Mesenchymal stem cell (in vitro differentiated cells and primary cell): ENCODE data around the gene GRB2.

Experiments
- DNase-seq: peaks from one replicate; pipeline ENCODE4 v3.0.0-alpha.2; 2013
- H2AFZ ChIP-seq: one replicate; pipeline ENCODE4 v1.6.1; 2013; ENCODE audit warnings: low read depth, mild to moderate bottlenecking, control low read depth, inconsistent platforms, low read length, moderate library complexity
- H2AK5ac ChIP-seq: 2 replicates; pipeline ENCODE4 v1.6.1; 2013; ENCODE audit warnings: low read length, moderate library complexity, mild to moderate bottlenecking, inconsistent platforms; ENCODE audit not compliant: severe bottlenecking
- H2BK120ac ChIP-seq: one replicate; pipeline ENCODE4 v1.6.1; 2013; ENCODE audit warnings: low read depth, mild to moderate bottlenecking, inconsistent platforms, low read length, moderate library complexity
- H2BK12ac ChIP-seq, 2 experiments: one replicate each; pipeline ENCODE4 v1.6.1; 2013; ENCODE audit warnings: inconsistent platforms in 2 of 2, low read length in 2 of 2, mild to moderate bottlenecking in 2 of 2, moderate library complexity in 2 of 2, control low read depth in 1 of 2
- H2BK15ac ChIP-seq: one replicate; pipeline ENCODE4 v1.6.1; 2013; ENCODE audit warnings: mild to moderate bottlenecking, low read depth, inconsistent platforms; ENCODE audit not compliant: poor library complexity, severe bottlenecking
- H2BK5ac ChIP-seq: 2 replicates; pipeline ENCODE4 v1.6.1; 2013; ENCODE audit warnings: low read depth, mild to moderate bottlenecking, low read length, control low read depth, inconsistent platforms; ENCODE audit not compliant: poor library complexity, severe bottlenecking
- H3K14ac ChIP-seq, 2 experiments: one replicate each; pipeline ENCODE4 v1.6.1; 2013; ENCODE audit warnings: inconsistent platforms in 2 of 2, low read length in 2 of 2, control low read depth in 1 of 2, mild to moderate bottlenecking in 1 of 2, moderate library complexity in 1 of 2
- H3K18ac ChIP-seq, 2 experiments: one replicate each; pipeline ENCODE4 v1.6.1; 2013; ENCODE audit warnings: inconsistent platforms in 2 of 2, low read length in 2 of 2, control low read depth in 1 of 2, low read depth in 1 of 2, mild to moderate bottlenecking in 1 of 2
- H3K23ac ChIP-seq, 2 experiments: one replicate each; pipeline ENCODE4 v1.6.1; 2013; ENCODE audit warnings: inconsistent platforms in 2 of 2, low read length in 2 of 2, mild to moderate bottlenecking in 2 of 2, moderate library complexity in 2 of 2, control low read depth in 1 of 2
- H3K27ac ChIP-seq: 2 replicates; pipeline ENCODE4 v1.5.1; 2013; ENCODE audit warnings: mild to moderate bottlenecking, moderate library complexity, low read length, control low read depth, inconsistent platforms; ENCODE audit not compliant: poor library complexity, severe bottlenecking
- H3K27me3 ChIP-seq, 2 experiments: 2 replicates each; pipeline versions ENCODE4 v1.6.1 to v1.7.0; 2013; ENCODE audit warnings: low read length in 2 of 2, mild to moderate bottlenecking in 2 of 2, moderate library complexity in 2 of 2, control low read depth in 1 of 2, inconsistent platforms in 1 of 2; ENCODE audit not compliant: control insufficient read depth in 1 of 2, insufficient read depth in 1 of 2
- H3K36me3 ChIP-seq, 2 experiments: 2 replicates each; pipeline versions ENCODE4 v1.6.1 to v1.7.0; 2013; ENCODE audit warnings: low read length in 2 of 2, control low read depth in 1 of 2, inconsistent platforms in 1 of 2, low read depth in 1 of 2, mild to moderate bottlenecking in 1 of 2; ENCODE audit not compliant: insufficient read depth in 2 of 2, control insufficient read depth in 1 of 2
- H3K4ac ChIP-seq, 2 experiments: one replicate each; pipeline ENCODE4 v1.6.1; 2013; ENCODE audit warnings: inconsistent platforms in 2 of 2, low read length in 2 of 2, mild to moderate bottlenecking in 2 of 2, moderate library complexity in 2 of 2, control low read depth in 1 of 2, low read depth in 1 of 2
- H3K4me1 ChIP-seq: 2 replicates; pipeline ENCODE4 v1.6.1; 2013; ENCODE audit warnings: low read depth, low read length, control low read depth; ENCODE audit not compliant: control insufficient read depth, insufficient read depth
- H3K4me2 ChIP-seq: 2 replicates; pipeline ENCODE4 v1.6.1; 2013; ENCODE audit warnings: low read length, mild to moderate bottlenecking, inconsistent platforms; ENCODE audit not compliant: poor library complexity, severe bottlenecking
- H3K4me3 ChIP-seq, 2 experiments: 2 replicates each; pipeline versions ENCODE4 v1.5.1 to v1.7.0; 2013; ENCODE audit warnings: low read length in 2 of 2, mild to moderate bottlenecking in 2 of 2, control low read depth in 1 of 2, low read depth in 1 of 2; ENCODE audit not compliant: insufficient read depth in 1 of 2
- H3K79me1 ChIP-seq: replicated peaks from 2 replicates; pipeline ENCODE4 v1.6.1; 2013; ENCODE audit warnings: mild to moderate bottlenecking, control low read depth, low read length, inconsistent platforms; ENCODE audit not compliant: poor library complexity, severe bottlenecking
- H3K9ac ChIP-seq: 2 replicates; pipeline ENCODE4 v1.7.0; 2013; ENCODE audit warnings: mild to moderate bottlenecking, low read length, moderate library complexity
- H3K9me3 ChIP-seq: 2 replicates; pipeline ENCODE4 v1.7.0; 2013; ENCODE audit warnings: mild to moderate bottlenecking, low read length; ENCODE audit not compliant: control insufficient read depth
- H4K8ac ChIP-seq: one replicate; pipeline ENCODE4 v1.6.1; 2013; ENCODE audit warnings: inconsistent platforms, mild to moderate bottlenecking, low read length, moderate library complexity
- H4K91ac ChIP-seq: one replicate; pipeline ENCODE4 v1.6.1; 2013; ENCODE audit warnings: mild to moderate bottlenecking, low read length, inconsistent platforms
- WGBS: methylation state at CpG from one replicate; pipeline ENCODE4 v1.1.7; 2013; ENCODE audit warnings: mixed read lengths; 5-methylcytosine and 5-hydroxymethylcytosine counted together

Gene GRB2

GRCh38 chr17:75411328-75412067, 6.0 kb upstream of the GRB2 start:
- no peak for DNase-seq
- Histone ChIP-seq H3K23ac (peak overlapping the region in 1 of 2 experiments; percentile 16), H3K4ac (no peak overlapping the region), H2BK15ac (no peak overlapping the region), H3K4me3 (no peak overlapping the region), H3K79me1 (no peaks in the 10 kb centered on the region), H4K8ac (no peak overlapping the region), H3K27ac (no peak overlapping the region), H3K14ac (no peak overlapping the region), H3K4me2 (no peak overlapping the region), H3K18ac (no peak overlapping the region), H2BK120ac (no peak overlapping the region), H3K36me3 (no peaks in the 10 kb centered on the region), H4K91ac (no peak overlapping the region), H2BK5ac (no peak overlapping the region), H3K9ac (peak overlapping the region; percentile 61), H2BK12ac (peak overlapping the region in 1 of 2 experiments; percentile 64), H2AK5ac (no peak overlapping the region), H3K27me3 (peaks cover 18 to 31% of the 10 kb centered on the region in 2 experiments), H2AFZ (no peak overlapping the region), H3K4me1 (no peaks in the 10 kb centered on the region), H3K9me3 (no peaks in the 10 kb centered on the region)
- WGBS: 92% methylated on average over 3 of the region's 5 CpGs

- Histone ChIP-seq H2BK12ac (no peak overlapping the region), H3K4me2 (no peak overlapping the region), H4K8ac (no peak overlapping the region), H3K4me3 (no peak overlapping the region), H3K79me1 (no peaks in the 10 kb centered on the region), H3K4ac (no peak overlapping the region), H4K91ac (no peak overlapping the region), H3K18ac (no peak overlapping the region), H2BK5ac (no peak overlapping the region), H2AK5ac (no peak overlapping the region), H2AFZ (no peak overlapping the region), H3K27ac (no peak overlapping the region), H3K23ac (no peak overlapping the region), H2BK15ac (no peak overlapping the region), H3K9me3 (no peaks in the 10 kb centered on the region), H3K9ac (no peak overlapping the region), H3K36me3 (no peaks in the 10 kb centered on the region), H2BK120ac (no peak overlapping the region), H3K27me3 (peaks cover 18 to 24% of the 10 kb centered on the region in 2 experiments), H3K4me1 (peaks cover 3% of the 10 kb centered on the region), H3K14ac (no peak overlapping the region)
- DNase-seq: no peak
- WGBS: 95% methylated on average over 4 of the region's 4 CpGs
Observed at GRCh38 chr17:75410141-75410540, 4.7 kb upstream of the GRB2 start.

GRCh38 chr17:75407655-75408352, 2.3 kb upstream of the GRB2 start:
- Histone ChIP-seq H3K79me1 (no peaks in the 10 kb centered on the region), H3K36me3 (no peaks in the 10 kb centered on the region), H3K27ac (no peak overlapping the region), H2BK15ac (no peak overlapping the region), H3K9me3 (no peaks in the 10 kb centered on the region), H3K18ac (no peak overlapping the region), H2BK120ac (no peak overlapping the region), H3K14ac (no peak overlapping the region), H3K4ac (no peak overlapping the region), H2BK12ac (no peak overlapping the region), H2AK5ac (no peak overlapping the region), H3K9ac (no peak overlapping the region), H3K27me3 (peaks cover 8% of the 10 kb centered on the region in 2 experiments), H3K4me3 (no peak overlapping the region), H3K4me2 (no peak overlapping the region), H2AFZ (no peak overlapping the region), H3K4me1 (peaks cover 6% of the 10 kb centered on the region), H2BK5ac (no peak overlapping the region), H4K91ac (no peak overlapping the region), H3K23ac (no peak overlapping the region), H4K8ac (no peak overlapping the region)
- DNase-seq: no peak
- no CpG with 5 or more reads among the region's 2 CpGs for WGBS

- Histone ChIP-seq H3K23ac (no peak overlapping the region), H3K9ac (peak overlapping the region; percentile 68), H3K79me1 (no peaks in the 10 kb centered on the region), H3K27me3 (peaks cover 8% of the 10 kb centered on the region in 2 experiments), H3K14ac (no peak overlapping the region), H3K4me1 (peaks cover 9% of the 10 kb centered on the region), H3K4me2 (peak overlapping the region; percentile 89), H2AFZ (no peak overlapping the region), H2BK12ac (peak overlapping the region in 1 of 2 experiments; percentile 3), H2BK5ac (no peak overlapping the region), H3K27ac (no peak overlapping the region), H3K4ac (no peak overlapping the region), H3K18ac (no peak overlapping the region), H3K36me3 (no peaks in the 10 kb centered on the region), H2AK5ac (no peak overlapping the region), H4K91ac (no peak overlapping the region), H3K4me3 (peak overlapping the region in 1 of 2 experiments; percentile 75), H2BK15ac (no peak overlapping the region), H2BK120ac (no peak overlapping the region), H4K8ac (no peak overlapping the region), H3K9me3 (no peaks in the 10 kb centered on the region)
- no peak for DNase-seq
- WGBS: 49% methylated on average over 8 of the region's 9 CpGs
Observed at GRCh38 chr17:75406222-75406615, 741 bp upstream of the GRB2 start.
